Activated CD8-positive, alpha-beta T cell treated with anti-CD3 and anti-CD28 coated beads, Interleukin-2, amount 10 ng/mL, durations not matched to agents 7 days and 5 days (primary cell): ENCODE results near the gene TBX4. TPM values are rescaled to one million over a fixed set of nuclear protein-coding genes. Genes with fewer than 3 reads are reported as not detected.

Source experiments
- ATAC-seq: fragments of 150-1000 bp; cut with Tn5 transposase; one replicate; pipeline ENCODE4 v1.10.0; 2021; ENCODE audit warnings: moderate library complexity
- CTCF ChIA-PET: fragments of 350-600 bp; sonication (Branson Sonifier 250); formaldehyde crosslinking; loops from one replicate; lab custom pipeline; 2021; ENCODE audit warnings: antibody characterized with exemption; lab: Charles Lee
- POLR2A ChIA-PET: fragments of 350-600 bp; sonication (Branson Sonifier 250); formaldehyde crosslinking; loops from one replicate; lab custom pipeline; 2021; ENCODE audit warnings: antibody characterized with exemption; lab: Charles Lee
- DNase-seq: peaks from one replicate; pipeline ENCODE4 v3.0.0-alpha.2; 2020
- H3K27ac Mint-ChIP-seq: one replicate; pipeline ENCODE4 v1.8.0; 2021; ENCODE audit warnings: mild to moderate bottlenecking, mixed read lengths
- H3K27me3 Mint-ChIP-seq: one replicate; pipeline ENCODE4 v1.8.0; 2021; ENCODE audit warnings: low read depth, mixed read lengths
- H3K36me3 Mint-ChIP-seq: one replicate; pipeline ENCODE4 v1.8.0; 2021; ENCODE audit warnings: low read depth, mixed read lengths
- H3K4me1 Mint-ChIP-seq: one replicate; pipeline ENCODE4 v1.8.0; 2021; ENCODE audit warnings: low read depth, mixed read lengths
- H3K4me3 Mint-ChIP-seq: one replicate; pipeline ENCODE4 v1.8.0; 2021; ENCODE audit warnings: mild to moderate bottlenecking, mixed read lengths
- H3K9me3 Mint-ChIP-seq: one replicate; pipeline ENCODE4 v1.8.0; 2022; ENCODE audit warnings: mixed read lengths; ENCODE audit not compliant: insufficient read depth
- total RNA-seq, 2 experiments: library from RNA; stranded (reverse); gene quantifications; one replicate each; pipeline ENCODE4 v1.2.3, GENCODE V29; 2021

The TBX4 gene
- total RNA-seq, 2 experiments from 2014 or later = not detected

DNA sequence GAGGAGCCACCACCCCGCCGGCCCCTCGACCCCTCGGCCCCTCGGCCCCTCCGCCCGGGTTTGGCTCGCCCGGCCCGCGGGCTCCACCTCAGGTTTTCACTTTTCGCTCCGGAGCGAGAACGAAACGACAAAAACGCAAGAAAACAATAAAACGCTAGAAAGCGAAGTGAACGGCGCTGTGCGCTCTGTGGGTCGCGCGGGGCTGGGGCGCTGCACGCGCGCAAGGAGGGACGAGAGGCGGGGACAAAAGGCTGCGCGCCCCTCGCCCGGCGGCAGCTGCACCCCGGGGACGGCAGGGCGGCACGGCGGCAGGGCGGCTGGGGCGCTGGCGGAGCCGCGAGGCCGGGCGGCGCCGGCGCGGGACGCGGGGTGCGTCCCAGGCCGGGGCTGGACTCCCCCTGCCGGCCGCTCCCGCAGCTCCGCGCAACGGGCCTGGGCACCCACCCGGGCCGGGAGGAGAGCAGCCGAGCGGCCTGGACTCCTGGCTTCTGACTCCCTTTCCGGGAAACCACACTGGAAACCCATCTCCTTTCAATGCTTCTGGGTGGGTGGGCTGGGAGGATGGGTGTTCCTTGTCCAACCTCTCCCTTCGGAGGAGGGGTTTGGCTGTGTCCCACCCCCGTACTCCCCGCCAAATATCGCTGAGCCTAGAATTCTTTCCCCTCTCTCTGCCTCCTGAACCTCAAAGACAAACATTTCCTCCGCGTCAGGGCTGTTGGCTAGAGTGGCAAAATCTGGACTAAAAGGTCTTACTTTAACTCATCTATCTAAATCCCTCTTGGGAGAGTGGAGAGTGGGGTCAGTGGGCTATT lies 42.7 kb upstream of the TBX4 start:
- CTCF ChIA-PET = interaction anchor here (1.1 kb wide), 2 partner anchors 10 to 64 kb away, joined by 3 read pairs; partner anchors contain the start of gene TBX2
- ATAC-seq = peak; percentile 50
- Mint-ChIP-seq H3K4me3 (peak overlapping the region; percentile 53), H3K9me3 (no peaks in the 10 kb centered on the region), H3K27ac (no peak overlapping the region), H3K27me3 (peaks cover 59% of the 10 kb centered on the region), H3K4me1 (peaks cover 21% of the 10 kb centered on the region), H3K36me3 (no peaks in the 10 kb centered on the region)
- POLR2A ChIA-PET = no interaction called here
- DNase-seq = peak; percentile 49

DNA sequence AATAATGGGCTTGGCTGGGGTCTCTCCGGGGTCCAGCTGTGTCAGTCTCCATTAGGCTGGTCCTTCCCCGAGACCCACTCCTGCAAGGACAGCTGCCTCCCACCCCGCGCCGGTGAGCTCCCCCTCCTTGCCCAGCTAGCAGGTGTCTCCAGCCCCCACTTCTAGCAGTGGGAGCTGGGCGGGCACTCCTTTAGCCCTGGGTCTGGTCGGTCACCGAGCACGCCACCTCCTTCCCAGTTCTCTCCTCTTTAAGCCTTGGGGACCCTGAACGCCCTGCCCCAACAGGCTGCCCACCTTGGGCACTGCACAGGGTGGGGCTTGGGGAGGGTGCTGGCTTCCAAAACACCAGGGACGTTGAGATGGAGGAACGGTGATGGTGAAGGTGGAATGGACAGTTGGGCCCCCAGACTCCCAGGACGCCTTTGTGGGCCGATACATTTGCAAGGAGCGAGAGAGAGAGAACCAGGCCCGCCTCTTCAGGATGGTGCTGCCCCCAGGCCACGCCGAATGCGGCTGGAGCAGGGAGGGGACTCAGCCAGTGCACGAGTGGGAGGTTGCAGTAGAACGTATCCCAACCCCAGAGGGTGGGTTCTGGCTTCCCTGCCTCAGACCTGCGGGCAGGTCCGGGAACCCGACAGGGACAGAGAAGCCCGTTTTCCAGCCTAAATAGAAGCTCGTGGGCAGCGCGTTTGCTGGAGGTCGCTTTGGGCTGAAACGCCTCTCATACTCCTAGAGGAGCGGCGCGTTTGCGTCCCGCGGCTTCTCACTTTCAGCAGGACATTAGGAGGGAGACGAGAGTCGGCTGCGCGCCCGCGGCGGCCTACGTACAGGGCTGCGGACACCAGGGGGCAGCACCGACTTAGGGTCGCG lies 41.8 kb upstream of the TBX4 start:
- Mint-ChIP-seq H3K27me3 (peaks cover 60% of the 10 kb centered on the region), H3K4me3 (peak overlapping the region; percentile 58), H3K9me3 (no peaks in the 10 kb centered on the region), H3K36me3 (no peaks in the 10 kb centered on the region), H3K4me1 (peaks cover 21% of the 10 kb centered on the region), H3K27ac (no peak overlapping the region)
- ChIA-PET POLR2A (no interaction called here), CTCF (interaction anchor here (1.0 to 3.6 kb wide), 3 partner anchors 44 to 136 kb away, joined by 3 to 9 read pairs (median 3); no protein-coding TSS in a partner anchor)
- DNase-seq (peak; percentile 77), ATAC-seq (peak; percentile 48)

DNA sequence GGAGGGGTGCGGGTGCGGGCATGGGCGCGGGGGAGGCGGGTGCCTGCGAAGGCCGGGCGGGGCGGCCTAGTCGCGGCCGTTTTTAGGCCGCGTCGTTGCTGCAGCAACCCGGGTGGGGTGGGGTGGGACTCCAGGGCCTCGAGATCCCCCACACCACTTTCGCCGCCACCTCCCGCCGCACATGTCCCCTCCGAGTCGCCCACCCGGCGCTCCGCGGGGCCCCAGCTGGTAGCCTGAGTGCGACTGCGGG lies 41.3 kb upstream of the TBX4 start:
- ATAC-seq (no peak), DNase-seq (no peak)
- Mint-ChIP-seq H3K4me3 (peak overlapping the region; percentile 58), H3K36me3 (no peaks in the 10 kb centered on the region), H3K4me1 (peaks cover 21% of the 10 kb centered on the region), H3K27ac (no peak overlapping the region), H3K9me3 (no peaks in the 10 kb centered on the region), H3K27me3 (peaks cover 58% of the 10 kb centered on the region)
- CTCF ChIA-PET = interaction anchor here (1.0 to 3.6 kb wide), 3 partner anchors 17 to 135 kb away, joined by 3 to 9 read pairs (median 5); no protein-coding TSS in a partner anchor
- POLR2A ChIA-PET = no interaction called here

DNA sequence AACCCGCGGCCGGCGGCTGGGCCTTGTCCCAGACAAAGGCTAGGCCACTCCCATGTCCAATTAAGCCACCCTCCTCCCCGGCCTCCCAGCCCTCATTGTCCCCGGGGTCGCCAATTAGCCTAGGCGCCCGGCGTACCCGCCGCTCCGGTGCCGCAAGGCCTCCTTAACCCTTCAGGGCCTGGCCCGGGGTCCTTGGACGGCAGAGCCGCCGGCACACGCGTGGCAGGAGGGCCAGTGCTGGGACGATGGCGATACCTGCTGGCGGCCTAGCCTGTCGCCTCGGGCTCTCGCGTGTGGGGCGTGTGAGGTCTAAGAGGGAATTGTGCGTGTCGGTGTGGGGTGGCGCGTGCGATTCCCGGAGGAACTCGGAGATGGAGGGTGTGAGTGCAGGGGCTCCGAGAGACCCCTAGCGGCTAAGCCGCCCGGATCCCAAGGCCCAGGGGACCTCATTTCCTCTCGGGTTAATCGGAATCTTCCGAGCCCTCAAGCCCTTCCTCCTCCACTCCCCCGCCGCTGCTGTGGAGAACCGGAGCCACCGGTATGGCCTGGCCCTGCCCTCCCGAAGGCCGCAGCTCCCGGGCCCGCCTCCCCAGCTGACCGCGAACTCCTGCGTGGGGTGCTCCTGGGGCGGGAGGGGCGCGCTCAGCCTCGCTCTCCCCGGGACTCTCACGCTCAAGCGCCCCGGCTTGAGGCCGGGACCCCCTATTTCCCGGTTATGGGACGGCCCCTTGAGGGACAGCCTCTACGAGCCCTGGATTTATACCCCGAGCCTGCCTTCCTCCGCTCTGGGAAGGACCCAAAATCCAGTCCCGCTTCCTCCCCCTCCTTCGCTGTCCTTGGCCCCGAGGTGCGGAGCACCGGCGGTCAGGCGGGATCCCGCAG lies 40.7 kb upstream of the TBX4 start:
- no peak overlapping the region for H3K27ac Mint-ChIP-seq
- no peak for DNase-seq
- ATAC-seq = peak; percentile 28
- H3K27me3 Mint-ChIP-seq = peaks cover 53% of the 10 kb centered on the region
- ChIA-PET POLR2A (no interaction called here), CTCF (interaction anchor here (0.6 to 3.6 kb wide), 22 partner anchors 7 to 699 kb away, joined by 3 to 18 read pairs (median 4); no protein-coding TSS in a partner anchor)
- no peaks in the 10 kb centered on the region for H3K36me3 Mint-ChIP-seq
- no peaks in the 10 kb centered on the region for H3K9me3 Mint-ChIP-seq
- peaks cover 21% of the 10 kb centered on the region for H3K4me1 Mint-ChIP-seq
- peak overlapping the region; percentile 40 for H3K4me3 Mint-ChIP-seq

DNA sequence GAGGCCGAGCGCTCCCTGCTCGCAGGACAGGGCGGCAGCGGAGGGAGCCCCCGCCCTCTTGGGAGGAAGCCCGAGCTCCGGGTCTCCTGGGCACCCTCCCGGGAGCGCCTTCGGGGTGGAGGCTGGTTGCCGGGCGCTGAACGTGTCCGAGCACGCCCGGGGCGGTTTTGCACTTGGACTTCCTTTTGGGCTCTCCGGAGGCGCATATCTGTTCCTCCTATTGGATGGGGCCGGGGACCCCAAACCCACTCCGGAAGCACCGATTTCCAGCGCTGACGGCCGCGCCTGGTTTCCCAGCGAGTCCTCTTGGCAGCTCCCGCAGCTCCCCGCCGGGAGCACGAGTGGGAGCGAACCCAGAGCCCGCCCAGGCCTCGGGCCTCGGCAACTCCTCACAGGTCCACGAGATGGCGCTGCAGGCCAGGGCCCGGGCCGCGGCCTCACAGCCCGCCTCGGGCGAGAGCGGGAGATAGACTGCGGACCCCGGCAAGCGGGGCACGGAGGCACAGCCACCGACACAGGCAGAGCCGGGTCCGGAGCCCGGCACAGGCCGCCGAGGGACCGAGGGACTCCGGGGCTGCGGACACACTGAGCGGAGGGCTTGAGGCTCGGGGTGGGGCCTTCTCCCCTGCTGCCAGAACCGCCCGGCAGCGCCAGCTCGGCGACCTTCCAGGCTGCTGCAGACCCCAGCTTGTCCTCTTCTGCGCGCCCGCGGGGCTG lies 39.9 kb upstream of the TBX4 start:
- Mint-ChIP-seq H3K27ac (no peak overlapping the region), H3K36me3 (no peaks in the 10 kb centered on the region), H3K9me3 (no peaks in the 10 kb centered on the region), H3K27me3 (peaks cover 45% of the 10 kb centered on the region), H3K4me3 (peak overlapping the region; percentile 60), H3K4me1 (peaks cover 21% of the 10 kb centered on the region)
- POLR2A ChIA-PET = no interaction called here
- CTCF ChIA-PET = interaction anchor here (0.6 to 3.6 kb wide), 21 partner anchors 8 to 698 kb away, joined by 3 to 18 read pairs (median 4); no protein-coding TSS in a partner anchor
- DNase-seq (peak; percentile 75), ATAC-seq (peak; percentile 76)

DNA sequence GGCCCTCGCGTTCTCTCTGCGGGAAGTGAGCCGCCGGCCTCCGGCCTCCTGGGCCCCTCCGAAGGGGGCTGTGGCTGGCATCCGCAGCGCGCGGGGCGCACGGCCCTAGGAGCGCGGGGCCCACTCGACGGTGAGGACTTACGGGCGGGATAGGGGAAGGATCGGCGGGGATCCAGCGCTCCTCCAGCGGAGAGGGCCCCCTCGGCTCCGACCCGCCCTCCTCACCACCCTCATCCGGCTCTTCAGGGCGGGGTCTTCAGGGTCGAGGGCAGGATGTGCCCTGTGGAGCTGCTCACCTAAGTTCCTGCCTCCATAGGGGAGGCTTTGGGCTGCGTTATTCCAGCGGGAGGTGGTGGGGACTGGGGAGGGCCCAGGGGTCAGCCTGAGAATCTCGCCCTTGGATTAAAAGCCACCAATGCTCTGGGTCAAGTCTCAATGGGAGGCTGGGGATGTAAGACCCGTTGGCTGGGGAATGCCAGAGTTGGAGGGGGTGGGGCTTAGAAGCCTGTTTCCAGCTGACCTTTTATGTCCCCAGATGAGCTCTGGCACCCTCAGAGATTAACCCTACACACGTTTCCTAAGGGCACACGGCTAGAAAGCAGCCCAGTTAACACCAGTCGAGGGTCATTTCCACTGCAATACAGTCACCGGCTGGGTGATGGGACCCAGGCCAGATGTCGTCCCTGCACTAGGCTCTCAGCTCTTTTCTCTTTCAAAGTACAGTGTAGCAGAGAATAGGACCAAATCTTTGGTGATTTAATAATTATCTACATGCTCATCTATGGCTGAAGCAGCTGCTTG lies 39.2 kb upstream of the TBX4 start:
- Mint-ChIP-seq H3K36me3 (no peaks in the 10 kb centered on the region), H3K27me3 (peaks cover 38% of the 10 kb centered on the region), H3K4me3 (peak overlapping the region; percentile 42), H3K9me3 (no peaks in the 10 kb centered on the region), H3K4me1 (peaks cover 19% of the 10 kb centered on the region), H3K27ac (no peak overlapping the region)
- CTCF ChIA-PET = interaction anchor here (0.9 to 3.6 kb wide), 14 partner anchors 7 to 697 kb away, joined by 3 to 18 read pairs (median 6); no protein-coding TSS in a partner anchor
- POLR2A ChIA-PET = no interaction called here
- peak; percentile 7 for ATAC-seq
- no peak for DNase-seq

DNA sequence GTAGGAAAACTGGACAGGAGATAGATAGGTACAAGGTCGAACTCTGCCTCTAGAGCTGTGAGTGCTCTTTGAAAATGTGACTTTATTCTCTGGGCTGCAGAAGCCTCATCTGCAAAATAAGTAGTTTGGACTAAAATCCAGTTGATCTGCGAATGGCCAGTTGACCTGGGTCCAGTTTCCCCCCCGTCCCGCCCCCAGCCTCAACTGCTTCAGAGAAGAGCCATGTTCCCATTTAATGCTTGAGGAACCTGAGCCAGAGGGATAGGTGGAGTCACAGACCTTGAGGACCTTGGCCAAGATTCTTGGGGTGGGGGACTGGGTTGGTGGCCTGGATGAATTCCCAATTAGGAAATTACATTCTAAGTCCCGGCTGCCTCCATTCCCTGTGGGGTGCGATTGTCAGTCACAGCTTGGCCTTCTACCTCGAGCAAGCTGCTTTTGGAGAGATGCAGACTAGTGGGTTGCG lies 38.5 kb upstream of the TBX4 start:
- POLR2A ChIA-PET = no interaction called here

DNA sequence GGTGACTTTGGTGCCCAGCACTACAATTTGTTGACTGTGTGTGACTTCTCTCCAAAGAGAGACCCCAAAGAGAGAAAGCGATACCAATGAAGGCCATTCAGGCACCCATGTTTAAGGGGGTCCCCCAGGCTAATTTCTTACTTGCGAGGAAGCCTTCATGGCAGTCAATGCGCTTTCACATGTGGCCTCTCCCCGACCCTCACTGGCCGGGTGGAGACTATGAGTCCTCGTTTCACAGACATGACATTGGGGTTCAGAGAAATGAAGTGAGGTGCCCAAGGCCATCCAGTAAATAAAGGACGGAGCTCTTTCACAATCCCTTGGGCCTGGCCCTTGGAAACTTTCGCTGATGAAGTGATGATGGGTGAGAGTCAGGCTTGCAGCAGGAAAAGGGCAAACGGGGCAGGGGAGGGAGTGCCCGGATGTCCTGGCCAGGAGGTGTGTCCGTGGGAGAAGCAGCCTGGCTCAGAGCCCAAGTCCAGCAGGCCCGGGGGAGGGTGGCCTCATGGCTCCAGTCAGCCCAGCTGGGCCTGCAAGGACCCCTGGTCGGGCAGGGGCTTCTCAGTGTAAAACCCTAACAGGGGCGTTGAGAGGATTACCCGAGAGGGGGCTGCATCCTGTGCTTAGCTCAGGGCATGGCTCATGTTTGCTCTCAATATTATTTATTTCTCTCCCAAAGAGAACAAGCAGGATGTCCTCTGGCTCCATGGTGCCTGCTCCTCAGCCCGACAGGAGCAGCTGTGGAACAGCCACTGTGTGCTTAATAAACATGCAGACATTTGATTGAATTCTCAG lies 37.9 kb upstream of the TBX4 start:
- CTCF ChIA-PET = interaction anchor here (2.5 kb wide), 1 partner anchor 169 kb away, joined by 18 read pairs; no protein-coding TSS in a partner anchor
- Mint-ChIP-seq H3K36me3 (no peaks in the 10 kb centered on the region), H3K4me3 (no peak overlapping the region), H3K4me1 (peaks cover 13% of the 10 kb centered on the region), H3K27ac (no peak overlapping the region), H3K27me3 (peaks cover 35% of the 10 kb centered on the region), H3K9me3 (no peaks in the 10 kb centered on the region)
- DNase-seq = no peak
- POLR2A ChIA-PET = no interaction called here
- ATAC-seq = no peak

More for the DNA sequence above, 38.5 kb upstream of the TBX4 start:
- DNase-seq (no peak), ATAC-seq (no peak)
- Mint-ChIP-seq H3K4me1 (peaks cover 15% of the 10 kb centered on the region), H3K4me3 (no peak overlapping the region), H3K9me3 (no peaks in the 10 kb centered on the region), H3K36me3 (no peaks in the 10 kb centered on the region), H3K27ac (no peak overlapping the region), H3K27me3 (peaks cover 35% of the 10 kb centered on the region)
- CTCF ChIA-PET = interaction anchor here (1.9 to 3.6 kb wide), 4 partner anchors 36 to 696 kb away, joined by 6 to 18 read pairs (median 10); no protein-coding TSS in a partner anchor

DNA sequence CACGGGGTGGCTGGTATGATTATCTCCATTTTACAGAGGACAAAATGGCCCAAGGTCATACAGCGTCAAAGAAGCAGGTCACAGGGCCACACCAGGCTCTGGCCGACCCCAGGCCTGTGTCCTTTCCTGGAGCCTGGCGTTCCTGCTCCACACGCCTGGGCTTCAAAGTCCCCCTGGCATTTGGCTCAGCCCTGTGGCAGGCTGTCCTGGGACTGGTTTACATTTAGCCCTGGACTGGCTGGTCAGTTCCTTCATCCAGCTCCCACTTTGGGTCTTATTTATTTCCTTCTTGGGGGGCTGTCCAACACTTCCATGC lies 37.3 kb upstream of the TBX4 start:
- POLR2A ChIA-PET = no interaction called here
- no peak for DNase-seq
- CTCF ChIA-PET = no interaction called here
- no peaks in the 10 kb centered on the region for H3K36me3 Mint-ChIP-seq
- no peaks in the 10 kb centered on the region for H3K9me3 Mint-ChIP-seq
- H3K4me1 Mint-ChIP-seq = peaks cover 11% of the 10 kb centered on the region
- no peak for ATAC-seq
- peaks cover 34% of the 10 kb centered on the region for H3K27me3 Mint-ChIP-seq
- H3K27ac Mint-ChIP-seq = no peak overlapping the region
- no peak overlapping the region for H3K4me3 Mint-ChIP-seq
